Smooth muscle cell of the brain vasculature (primary cell): Measurements from ENCODE around the gene SEPTIN1.
A peak's percentile ranks its signal among the peaks of the same experiment; 100 is the strongest.

Experiments used
- DNase-seq: peaks from one replicate; pipeline ENCODE4 v3.0.0-alpha.2; 2012; ENCODE audit warnings: low read depth, low spot score

Gene SEPTIN1

GRCh38 chr16:30382111-30382881, at the start of gene SEPTIN1:
Gene SEPTIN1 (minus strand): TSS chr16:30382561. CDS start chr16:30382542, 19 bp downstream.
- DNase-seq, result no peak

DNA sequence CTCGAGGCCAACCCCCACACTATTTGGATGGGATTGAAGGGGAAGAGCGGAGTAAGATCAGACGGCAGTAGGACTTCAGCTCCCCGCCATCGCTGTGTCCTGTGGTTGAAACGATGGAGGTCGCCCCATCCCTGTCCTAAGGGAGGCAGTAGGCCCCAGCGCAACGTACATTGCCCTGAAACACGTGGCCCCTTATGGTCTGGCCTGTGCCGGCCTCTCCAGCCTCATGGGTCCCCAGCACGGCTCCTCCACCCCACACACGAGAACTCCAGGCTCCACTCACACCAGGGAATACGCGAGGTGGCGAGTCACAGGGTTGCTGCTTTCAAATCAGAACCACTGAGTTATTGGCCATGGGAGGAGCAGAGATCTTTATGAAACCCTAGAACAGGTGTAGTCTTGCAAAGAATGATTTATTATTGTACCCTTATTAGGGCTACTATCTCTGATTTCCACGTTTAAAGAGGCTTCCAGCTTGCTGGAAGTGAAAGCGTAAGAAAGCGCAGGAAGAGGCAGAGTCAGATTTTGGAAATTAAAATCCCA, 48.1 kb upstream of the SEPTIN1 start:
- DNase-seq, result no peak

GRCh38 chr16:30429678-30430427, 47.5 kb upstream of the SEPTIN1 start, which contains the start of gene DCTPP1:
Gene DCTPP1 (minus strand): TSS chr16:30430030. CDS start chr16:30429980, 50 bp downstream.
- peak; percentile 95 for DNase-seq

DNA sequence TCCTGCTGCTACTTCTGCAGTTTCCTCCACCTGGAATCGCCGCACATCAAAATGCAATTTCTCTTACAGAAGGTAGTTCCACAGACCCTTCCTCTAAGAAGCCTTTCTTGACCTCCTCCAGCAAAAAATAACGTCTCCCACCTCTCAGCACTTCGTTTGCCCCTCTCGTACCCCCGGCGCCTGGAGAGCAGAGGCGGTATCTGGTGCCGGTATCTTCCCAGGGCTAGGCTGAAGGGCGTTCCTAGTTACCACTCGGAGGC, 47.0 kb upstream of the SEPTIN1 start:
- DNase-seq, result no peak

DNA sequence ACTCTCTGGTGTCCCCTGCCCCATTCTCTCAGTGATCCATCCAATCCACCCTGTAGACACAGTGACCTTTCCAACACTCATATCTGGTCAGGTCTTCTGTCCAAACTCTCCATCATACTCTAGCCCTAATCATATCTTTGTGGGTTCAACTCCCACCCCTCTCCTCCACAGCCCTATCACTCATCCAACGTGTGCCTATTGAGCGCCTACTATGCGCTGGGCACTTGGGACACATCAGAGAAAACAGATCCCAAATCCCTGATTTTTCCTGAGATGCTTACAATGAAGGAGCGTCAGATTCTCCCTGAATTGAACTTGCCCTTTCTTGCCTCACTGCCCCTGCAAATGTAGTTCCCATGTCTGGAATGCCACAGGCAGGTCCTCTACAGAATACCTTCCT, 45.7 kb upstream of the SEPTIN1 start:
- no peak for DNase-seq

DNA sequence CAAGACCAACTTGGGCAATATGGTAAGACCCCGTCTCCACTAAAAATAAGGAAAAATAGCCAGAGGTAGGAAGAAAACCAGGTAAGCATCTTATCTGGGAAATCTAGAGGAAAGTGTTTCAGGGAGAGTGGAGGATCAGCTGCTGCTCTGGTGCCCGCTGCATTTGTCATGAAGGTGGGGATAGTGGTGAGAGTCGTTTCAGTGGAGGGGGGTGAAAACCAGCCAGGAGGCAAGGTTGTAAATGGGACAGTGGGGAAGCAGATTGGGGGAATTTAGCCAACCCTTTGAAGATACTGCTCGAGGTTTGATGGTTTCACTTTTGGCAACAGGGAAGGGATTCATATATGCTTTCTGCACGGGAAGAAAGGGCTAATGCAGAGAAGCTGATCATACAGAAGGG, 38.6 kb upstream of the SEPTIN1 start:
- no peak for DNase-seq

DNA sequence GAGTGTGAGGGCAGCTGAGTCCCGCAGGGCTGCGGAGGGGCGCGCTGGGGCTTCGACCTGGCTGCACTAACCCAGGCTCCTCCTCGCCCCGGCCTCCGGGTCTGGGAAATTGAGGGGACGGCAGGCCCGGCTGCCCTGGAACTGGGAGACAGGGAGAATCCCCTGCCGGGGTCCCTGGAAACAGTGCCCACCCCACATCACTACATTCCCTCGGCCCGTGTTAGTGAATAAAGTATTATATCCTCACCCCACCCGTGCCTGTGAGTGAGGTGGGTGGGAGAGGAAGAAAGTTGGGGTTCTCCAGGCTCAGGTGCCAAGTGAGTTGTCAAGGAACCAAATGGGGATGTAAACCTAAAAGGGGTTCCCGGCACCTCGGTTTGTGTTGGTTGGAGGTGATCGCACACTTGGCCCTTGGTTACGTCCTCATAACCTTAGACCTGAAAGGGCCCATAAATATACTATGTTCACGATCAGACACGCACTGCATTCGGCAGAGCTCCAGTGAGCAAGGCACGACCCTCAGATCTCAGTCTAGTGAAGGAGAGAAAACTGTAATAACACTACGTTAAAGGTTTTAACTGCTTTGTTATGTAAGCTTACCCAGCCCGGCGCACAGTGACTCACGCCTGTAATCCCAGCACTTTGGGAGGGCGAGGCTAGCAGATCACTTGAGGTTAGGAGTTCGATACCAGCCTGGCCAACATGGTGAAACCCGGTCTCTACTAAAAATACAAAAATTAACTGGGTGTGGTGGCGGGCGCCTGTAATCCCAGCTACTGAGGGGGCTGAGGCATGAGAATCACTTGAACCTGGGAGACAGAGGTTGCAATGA, 36.2 kb upstream of the SEPTIN1 start:
- DNase-seq, result no peak

- peak; percentile 60 for DNase-seq
These were observed 35.4 kb upstream of the SEPTIN1 start for GRCh38 chr16:30417529-30418349.

DNA sequence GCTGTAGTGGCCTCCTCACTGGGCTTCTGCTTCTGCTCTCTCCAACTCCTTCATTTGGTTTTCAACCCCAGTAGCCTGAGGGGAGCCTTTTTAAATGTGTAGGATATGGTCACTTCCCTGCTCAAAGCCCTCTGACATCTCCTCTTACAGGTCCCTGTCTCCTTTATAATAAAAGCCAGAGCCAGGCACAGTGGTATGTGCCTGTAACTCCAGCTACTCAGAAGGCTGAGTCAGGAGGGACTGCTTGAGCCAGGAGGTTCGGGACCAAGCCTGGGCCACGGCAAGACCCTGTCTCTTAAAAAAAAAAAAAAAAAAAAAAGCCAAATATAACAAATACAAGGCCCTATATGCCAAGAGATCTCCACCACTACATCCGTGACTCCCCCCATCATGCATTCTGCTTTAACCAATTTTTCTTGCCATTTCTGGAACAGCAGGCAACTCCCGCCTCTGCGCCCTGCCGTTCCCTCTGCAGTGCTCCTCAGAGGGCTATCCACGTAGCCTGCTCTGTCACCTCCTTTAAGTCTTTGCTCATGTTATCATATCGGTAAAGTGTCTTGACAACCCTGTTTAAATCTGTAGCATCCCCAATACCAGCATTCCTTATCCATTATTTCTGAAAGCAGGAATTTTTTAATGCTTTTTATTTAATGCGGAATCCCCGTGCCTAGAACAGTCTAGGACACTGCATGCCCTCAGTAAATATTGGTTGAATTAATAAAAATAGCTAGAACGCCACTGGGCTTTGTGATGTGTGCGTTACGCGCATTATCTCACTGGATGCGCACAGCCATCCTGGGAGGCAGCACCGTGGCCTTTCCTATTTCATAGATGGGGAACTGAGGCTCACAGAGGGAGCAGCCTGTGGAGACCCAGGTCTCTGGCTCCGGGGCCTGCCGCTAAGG, 34.5 kb upstream of the SEPTIN1 start:
- no peak for DNase-seq

GRCh38 chr16:30416047-30416603, 33.8 kb upstream of the SEPTIN1 start:
- DNase-seq, result no peak

- no peak for DNase-seq
These were observed 31.8 kb upstream of the SEPTIN1 start for GRCh38 chr16:30414159-30414558.

GRCh38 chr16:30413112-30413806, 30.9 kb upstream of the SEPTIN1 start:
- no peak for DNase-seq

GRCh38 chr16:30409125-30410060, 27.0 kb upstream of the SEPTIN1 start:
- peak; percentile 64 for DNase-seq

- no peak for DNase-seq
These were observed 25.6 kb upstream of the SEPTIN1 start for GRCh38 chr16:30407804-30408534.

GRCh38 chr16:30407102-30407803, 24.9 kb upstream of the SEPTIN1 start, which contains the start of gene ZNF771:
Gene ZNF771 (plus strand): TSS chr16:30407606. CDS start chr16:30408054, 448 bp downstream.
- DNase-seq, result peak; percentile 63

DNA sequence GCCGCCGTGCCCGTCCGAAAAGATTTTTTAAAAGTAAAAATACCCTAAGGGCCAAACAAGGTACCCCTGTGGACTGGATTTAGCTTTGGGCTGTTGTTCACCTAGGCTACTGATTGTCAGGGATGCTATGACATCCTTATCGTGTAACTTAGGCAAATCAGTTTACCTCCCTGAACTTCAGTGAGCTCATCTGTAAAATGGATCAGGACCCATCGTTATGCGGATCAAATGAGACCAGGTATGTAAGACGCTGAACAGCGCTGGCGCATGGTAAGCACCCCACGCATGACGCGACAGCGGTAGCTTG, 24.4 kb upstream of the SEPTIN1 start:
- no peak for DNase-seq
